ENCODE measurements around the gene SOS1. TPM values are rescaled to one million over a fixed set of nuclear protein-coding genes. Genes with fewer than 3 reads are reported as not detected.

Gene SOS1
- total and polyA plus RNA-seq, 2 of the 13 experiments (the other 11 are each of a cell fraction or from before 2014, with no cell fraction given) = 20.8 to 60.4 TPM

DNA sequence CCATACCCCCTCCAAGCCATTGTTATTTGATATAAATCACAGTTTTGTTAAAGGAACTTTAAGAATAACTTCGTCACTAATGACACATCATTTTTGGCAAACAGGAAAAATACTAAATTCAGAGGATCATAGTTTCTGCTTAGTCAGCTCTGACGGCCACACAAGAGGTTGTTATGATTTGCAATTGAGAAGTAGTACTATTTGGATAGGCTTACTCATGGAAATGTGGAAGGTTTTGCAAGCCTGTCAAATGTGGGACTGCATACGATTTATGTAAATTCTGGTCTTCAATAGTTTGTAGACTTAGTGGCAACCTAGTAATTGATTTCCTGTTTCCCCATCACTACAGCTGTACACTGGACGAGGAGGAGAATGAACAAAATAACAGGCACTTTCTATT, 123.1 kb downstream of the SOS1 start:
- H3K27me3 ChIP-seq (ENCODE audit: control insufficient read depth in 1 of 2, insufficient read depth in 2 of 2, low read length in 2 of 2) = no peaks in the 10 kb centered on the region
- no peak overlapping the region for H3K4me2 ChIP-seq (ENCODE audit: low read depth, low read length)
- no peak overlapping the region for H3K27ac ChIP-seq (ENCODE audit: extremely low read length, insufficient read depth, low read length)
- ChIA-PET CTCF (ENCODE audit: low intra/inter-chr PET ratio, low total read pairs) (no interaction called here), POLR2A (no interaction called here)
- no peaks in the 10 kb centered on the region for H4K20me1 ChIP-seq (ENCODE audit: insufficient read depth, low read length)
- TF ChIP-seq, protein P1, sequence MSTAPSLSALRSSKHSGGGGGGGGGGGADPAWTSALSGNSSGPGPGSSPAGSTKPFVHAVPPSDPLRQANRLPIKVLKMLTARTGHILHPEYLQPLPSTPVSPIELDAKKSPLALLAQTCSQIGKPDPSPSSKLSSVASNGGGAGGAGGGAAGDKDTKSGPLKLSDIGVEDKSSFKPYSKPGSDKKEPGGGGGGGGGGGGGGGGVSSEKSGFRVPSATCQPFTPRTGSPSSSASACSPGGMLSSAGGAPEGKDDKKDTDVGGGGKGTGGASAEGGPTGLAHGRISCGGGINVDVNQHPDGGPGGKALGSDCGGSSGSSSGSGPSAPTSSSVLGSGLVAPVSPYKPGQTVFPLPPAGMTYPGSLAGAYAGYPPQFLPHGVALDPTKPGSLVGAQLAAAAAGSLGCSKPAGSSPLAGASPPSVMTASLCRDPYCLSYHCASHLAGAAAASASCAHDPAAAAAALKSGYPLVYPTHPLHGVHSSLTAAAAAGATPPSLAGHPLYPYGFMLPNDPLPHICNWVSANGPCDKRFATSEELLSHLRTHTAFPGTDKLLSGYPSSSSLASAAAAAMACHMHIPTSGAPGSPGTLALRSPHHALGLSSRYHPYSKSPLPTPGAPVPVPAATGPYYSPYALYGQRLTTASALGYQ (CRISPR knock-in tag; IDR thresholded peaks at IDR 0.05) = no peak
- TF ChIP-seq MAFK (conservative IDR thresholded peaks at IDR 0.05 in 1 of 2, IDR thresholded peaks at IDR 0.05 in 1 of 2; ENCODE audit: low read length in 2 of 2) (peak; percentile 95 to 97), MAFF (IDR thresholded peaks at IDR 0.05; ENCODE audit: low read depth, low read length) (peak; percentile 95)
- FAIRE-seq (no peak), ATAC-seq (no peak; the same call in 2 of the 3 replicates), DNase-seq (ENCODE audit: low spot score) (peak; percentile 14)
- H3K4me1 ChIP-seq (ENCODE audit: insufficient read depth, low read length) = peaks cover 14% of the 10 kb centered on the region
- H3K79me2 ChIP-seq (ENCODE audit: insufficient read depth, low read length) = no peaks in the 10 kb centered on the region
- H3K9me3 ChIP-seq (ENCODE audit: low read length) = no peaks in the 10 kb centered on the region
- no TSS peak for BruUV-seq (replicated peaks)
- intact Hi-C loops (cut with micrococcal nuclease; ENCODE audit: unreplicated experiment) = no loop called here
- peaks cover 20 to 74% of the 10 kb centered on the region in 2 experiments for H3K36me3 ChIP-seq (replicated peaks in 1 of 2; ENCODE audit: control insufficient read depth in 1 of 2, insufficient read depth in 2 of 2, low read length in 2 of 2)
- in situ Hi-C loops (cut with HindIII; ENCODE audit: extremely low pct_ligation_motif_present, low pct_unique_long_range_greater_than_20kb) = no loop called here
- WGBS (ENCODE audit: low lambda C conversion rate) = 90% methylated on average over 4 of the region's 4 CpGs
- H3K4me3 ChIP-seq (replicated peaks in 1 of 3; ENCODE audit: insufficient read depth in 1 of 3, low read depth in 2 of 3, low read length in 3 of 3) = no peak overlapping the region
- no peak overlapping the region for H3K9ac ChIP-seq (ENCODE audit: insufficient read depth, low read depth, low read length)
- H2AFZ ChIP-seq (ENCODE audit: low read length) = no peak overlapping the region

DNA sequence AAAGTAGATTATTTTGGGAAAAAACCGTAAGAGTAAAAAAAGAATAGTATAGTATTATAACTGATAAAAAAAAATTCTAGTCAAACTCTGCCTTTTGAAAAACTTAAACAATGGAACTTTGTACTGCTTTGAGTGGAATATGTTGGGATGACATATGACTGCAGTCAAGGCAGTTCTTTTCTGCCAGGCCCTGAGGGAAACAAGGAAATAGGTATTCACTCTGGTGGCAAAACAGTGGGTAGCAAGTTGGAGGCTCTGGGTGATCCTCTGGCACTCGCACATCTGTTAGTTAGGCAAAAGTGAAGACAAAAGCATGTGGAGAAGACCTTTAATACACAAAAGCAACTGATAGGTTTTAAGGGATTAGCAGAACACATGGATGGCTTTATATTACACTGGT, 129.0 kb downstream of the SOS1 start:
- no TSS peak for BruUV-seq (replicated peaks)
- ChIA-PET POLR2A (no interaction called here), CTCF (ENCODE audit: low intra/inter-chr PET ratio, low total read pairs) (no interaction called here)
- in situ Hi-C loops (cut with HindIII; ENCODE audit: extremely low pct_ligation_motif_present, low pct_unique_long_range_greater_than_20kb) = no loop called here
- H3K27ac ChIP-seq (ENCODE audit: extremely low read length, insufficient read depth, low read length) = no peak overlapping the region
- 97% methylated on average over 2 of the region's 2 CpGs for WGBS (ENCODE audit: low lambda C conversion rate)
- no peak overlapping the region for H3K4me2 ChIP-seq (ENCODE audit: low read depth, low read length)
- no peak overlapping the region for H3K4me3 ChIP-seq (replicated peaks in 1 of 3; ENCODE audit: insufficient read depth in 1 of 3, low read depth in 2 of 3, low read length in 3 of 3)
- H2AFZ ChIP-seq (ENCODE audit: low read length) = no peak overlapping the region
- no peak for FAIRE-seq
- TF ChIP-seq ZNF460 (CRISPR knock-in tag; IDR thresholded peaks at IDR 0.05; ENCODE audit: borderline replicate concordance) (no peak), ZKSCAN8 (CRISPR knock-in tag; IDR thresholded peaks at IDR 0.05; ENCODE audit: borderline replicate concordance) (no peak), ZNF556 (CRISPR knock-in tag; IDR thresholded peaks at IDR 0.05; ENCODE audit: borderline replicate concordance) (no peak), SRSF1 (optimal IDR thresholded peaks at IDR 0.05; ENCODE audit: low read depth, low read length) (no peak), SIN3A (IDR thresholded peaks at IDR 0.05; ENCODE audit: borderline replicate concordance, low read depth, low read length) (no peak), ZNF746 (CRISPR knock-in tag; IDR thresholded peaks at IDR 0.05) (no peak), ZNF569 (CRISPR knock-in tag; IDR thresholded peaks at IDR 0.05; ENCODE audit: borderline replicate concordance) (no peak)
- TF ChIP-seq, protein P2, sequence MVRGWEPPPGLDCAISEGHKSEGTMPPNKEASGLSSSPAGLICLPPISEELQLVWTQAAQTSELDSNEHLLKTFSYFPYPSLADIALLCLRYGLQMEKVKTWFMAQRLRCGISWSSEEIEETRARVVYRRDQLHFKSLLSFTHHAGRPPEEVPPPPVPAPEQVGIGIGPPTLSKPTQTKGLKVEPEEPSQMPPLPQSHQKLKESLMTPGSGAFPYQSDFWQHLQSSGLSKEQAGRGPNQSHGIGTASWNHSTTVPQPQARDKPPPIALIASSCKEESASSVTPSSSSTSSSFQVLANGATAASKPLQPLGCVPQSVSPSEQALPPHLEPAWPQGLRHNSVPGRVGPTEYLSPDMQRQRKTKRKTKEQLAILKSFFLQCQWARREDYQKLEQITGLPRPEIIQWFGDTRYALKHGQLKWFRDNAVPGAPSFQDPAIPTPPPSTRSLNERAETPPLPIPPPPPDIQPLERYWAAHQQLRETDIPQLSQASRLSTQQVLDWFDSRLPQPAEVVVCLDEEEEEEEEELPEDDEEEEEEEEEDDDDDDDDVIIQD (CRISPR knock-in tag; IDR thresholded peaks at IDR 0.05; ENCODE audit: low read depth) = no peak
- peaks cover 9 to 62% of the 10 kb centered on the region in 2 experiments for H3K36me3 ChIP-seq (replicated peaks in 1 of 2; ENCODE audit: control insufficient read depth in 1 of 2, insufficient read depth in 2 of 2, low read length in 2 of 2)
- no peak; the same call in 2 of the 3 replicates for ATAC-seq
- H3K9me3 ChIP-seq (ENCODE audit: low read length) = no peaks in the 10 kb centered on the region
- H3K79me2 ChIP-seq (ENCODE audit: insufficient read depth, low read length) = no peaks in the 10 kb centered on the region
- no peak for DNase-seq (ENCODE audit: low spot score)
- H3K9ac ChIP-seq (ENCODE audit: insufficient read depth, low read depth, low read length) = no peak overlapping the region
- intact Hi-C loops (cut with micrococcal nuclease; ENCODE audit: unreplicated experiment) = loop anchor here (2.0 kb wide), 1 partner anchor 65 kb away; no protein-coding TSS in a partner anchor
- no peaks in the 10 kb centered on the region for H3K4me1 ChIP-seq (ENCODE audit: insufficient read depth, low read length)
- H4K20me1 ChIP-seq (ENCODE audit: insufficient read depth, low read length) = no peaks in the 10 kb centered on the region
- H3K27me3 ChIP-seq (ENCODE audit: control insufficient read depth in 1 of 2, insufficient read depth in 2 of 2, low read length in 2 of 2) = no peaks in the 10 kb centered on the region

All from HepG2 (cell line).